K562 (cell line): ENCODE measurements around the gene ZNF627. TPM values are rescaled to one million over a fixed set of nuclear protein-coding genes. Genes with fewer than 3 reads are reported as not detected.

ENCODE experiments used
- ARID2 ChIP-seq: fragments of 450-650 bp; IDR thresholded peaks from 2 replicates; pipeline ENCODE4 v1.6.1; 2017; ENCODE audit warnings: antibody characterized with exemption, mild to moderate bottlenecking
- EP400 ChIP-seq: fragments of 450-650 bp; IDR thresholded peaks from 2 replicates; pipeline ENCODE4 v1.6.1; 2017; ENCODE audit warnings: antibody characterized with exemption, mild to moderate bottlenecking, moderate library complexity
- FOXK1 ChIP-seq: sonication (generic); formaldehyde crosslinking; IDR thresholded peaks from 2 replicates; pipeline ENCODE4 v1.8.0; 2022; ENCODE audit warnings: missing genetic modification reagents, mild to moderate bottlenecking, borderline replicate concordance
- FOXK2 ChIP-seq, 2 experiments: fragments of 450-650 bp; IDR thresholded peaks in 1 of 2; conservative IDR thresholded peaks in 1 of 2; 2 replicates each; pipeline ENCODE4 v1.6.1; 2016; ENCODE audit warnings: low read depth in 2 of 2, mild to moderate bottlenecking in 1 of 2
- GTF2E2 ChIP-seq: fragments of 200-800 bp; sonication (Bioruptor generic); IDR thresholded peaks from 2 replicates; pipeline ENCODE4 v1.6.1; 2016; ENCODE audit warnings: missing genetic modification characterization, missing compliant biosample characterization
- HNRNPH1 ChIP-seq: fragments of 200-400 bp; formaldehyde crosslinking; optimal IDR thresholded peaks from 2 replicates; pipeline ENCODE3; 2017; ENCODE audit warnings: low read depth, mild to moderate bottlenecking, low read length, moderate library complexity
- LARP7 ChIP-seq: fragments of 450-650 bp; IDR thresholded peaks from 2 replicates; pipeline ENCODE4 v1.6.1; 2016
- MAZ ChIP-seq, 2 experiments: fragments of 450-650 bp in 1 of 2; sonication (generic) in 1 of 2; formaldehyde crosslinking; IDR thresholded peaks in 1 of 2; conservative IDR thresholded peaks in 1 of 2; 2 replicates each; pipeline versions ENCODE4 v1.4.0 to v1.5.0; 2020; ENCODE audit warnings: mild to moderate bottlenecking in 1 of 2, missing genetic modification reagents in 1 of 2
- MBD2 ChIP-seq: sonication (generic); IDR thresholded peaks from 2 replicates; pipeline ENCODE4 v1.6.1; 2016; ENCODE audit warnings: low read depth, borderline replicate concordance
- MEF2A ChIP-seq: IDR thresholded peaks from 2 replicates; pipeline ENCODE4 v1.6.1; 2011; ENCODE audit warnings: low read depth, mild to moderate bottlenecking, low read length, moderate library complexity; ENCODE audit not compliant: control insufficient read depth
- NCOR1 ChIP-seq: fragments of 450-650 bp; IDR thresholded peaks from 2 replicates; pipeline ENCODE4 v1.6.1; 2016; ENCODE audit warnings: mild to moderate bottlenecking, moderate library complexity
- SRF ChIP-seq, 2 experiments: fragments of 250-450, 450-650 bp in 1 of 2; sonication (Bioruptor Pico) in 1 of 2; sonication (generic) in 1 of 2; formaldehyde crosslinking; IDR thresholded peaks; 2 replicates each; pipeline versions ENCODE4 v1.5.0 to v1.5.1; 2020 to 2022; ENCODE audit warnings: mild to moderate bottlenecking in 1 of 2, missing genetic modification reagents in 1 of 2
- ZBTB7A ChIP-seq: IDR thresholded peaks from 2 replicates; pipeline ENCODE4 v1.6.1; 2011; ENCODE audit warnings: low read depth, mild to moderate bottlenecking, low read length, moderate library complexity, borderline replicate concordance; ENCODE audit not compliant: control insufficient read depth
- ZHX1 ChIP-seq: fragments of 150-350 bp; conservative IDR thresholded peaks from 2 replicates; pipeline ENCODE4 v1.6.1; 2014; ENCODE audit warnings: low read length
- ZNF644 ChIP-seq: fragments of 200-800 bp; sonication (Bioruptor generic); IDR thresholded peaks from 2 replicates; pipeline ENCODE4 v1.6.1; 2016; ENCODE audit warnings: low read depth, missing genetic modification characterization, missing compliant biosample characterization
- polyA plus RNA-seq, 8 experiments: library from polyadenylated mRNA; depleted of rRNA in 4 of 8; stranded (reverse) in 5 of 8; unstranded in 3 of 8; fragments of >200 nt; fragmentation: Nextera tagmentation in 2 of 8; fragmentation: Illumina TruSeq in 1 of 8; extraction: Ambion mirVana in 2 of 8; extraction: Trizol in 1 of 8; gene quantifications; 2 replicates each; pipeline versions ENCODE4 v1.2.1 to v1.2.3, GENCODE V29; 2011 to 2014; ENCODE audit warnings: inconsistent platforms in 1 of 8, missing spikeins in 1 of 8
- total RNA-seq, 7 experiments: library from RNA; depleted of rRNA in 6 of 7; stranded (reverse); fragments of >200 nt in 6 of 7; fragmentation: Illumina TruSeq in 2 of 7; extraction: Trizol in 2 of 7; gene quantifications; 2 replicates each; pipeline versions ENCODE4 v1.2.1 to v1.2.3, GENCODE V29; 2011 to 2021; ENCODE audit warnings: low replicate concordance in 1 of 7
- TF ChIP-seq, protein P1 (sequence below), 2 experiments: IDR thresholded peaks; 2 replicates each; pipeline ENCODE4 v1.6.1; 2012; ENCODE audit warnings: improper control_type of control experiment in 2 of 2, low read depth in 2 of 2, low read length in 2 of 2, borderline replicate concordance in 1 of 2
- TF ChIP-seq, protein P2 (sequence below): fragments of 450-650 bp; IDR thresholded peaks from 2 replicates; pipeline ENCODE4 v1.6.1; 2017; ENCODE audit warnings: mild to moderate bottlenecking, moderate library complexity

Gene ZNF627
- total and polyA plus RNA-seq, 9 of the 15 experiments (the other 6 are each of a cell fraction or from before 2014, with no cell fraction given) = 6.4 to 19.9 (median 10.6) TPM

DNA sequence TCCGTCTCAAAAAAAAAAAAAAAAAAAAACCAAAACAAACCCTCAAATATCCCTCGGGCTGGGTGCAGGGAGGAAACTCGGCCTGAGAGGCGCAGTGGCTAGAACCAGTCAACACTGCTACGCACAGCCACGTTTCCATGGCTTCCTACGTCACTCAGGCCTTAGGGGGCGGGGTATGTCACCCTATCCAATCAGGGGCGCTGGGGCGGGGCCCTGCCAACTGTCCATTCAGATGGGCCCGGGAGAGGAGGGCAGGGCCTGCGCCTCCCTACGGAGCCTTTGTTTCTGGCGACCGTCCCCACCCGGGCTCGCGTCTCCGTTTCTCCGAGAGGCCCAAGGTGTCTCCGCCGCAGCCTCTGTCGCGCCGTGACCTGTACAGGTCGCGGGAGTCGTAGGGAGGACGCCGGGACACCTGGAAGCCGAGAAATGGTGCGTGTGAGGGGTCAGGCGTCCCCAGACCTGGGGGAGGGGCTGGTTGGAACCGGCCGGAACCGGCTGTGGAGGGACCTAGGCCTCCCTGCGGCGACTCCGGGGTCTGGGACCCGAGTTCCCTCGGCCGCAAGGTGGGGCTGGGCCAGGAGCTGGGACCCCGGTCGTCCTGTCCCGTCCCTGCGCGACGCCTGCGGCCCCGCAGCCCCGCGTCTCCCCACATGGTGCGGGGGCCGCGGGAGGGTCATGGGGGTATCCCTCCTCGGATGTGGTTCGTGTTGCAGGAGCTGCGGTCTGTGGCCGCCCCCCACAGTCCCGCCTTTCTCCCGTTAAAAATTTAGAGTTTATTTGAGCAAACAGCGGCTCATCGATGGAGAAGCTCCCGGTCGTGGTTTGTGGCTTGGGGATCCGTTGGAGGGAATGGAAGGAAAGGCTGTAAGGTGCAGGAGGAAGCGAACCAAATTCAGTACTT is at the start of gene ZNF627 (continued):
- TF ChIP-seq MEF2A = no peak
- peak; percentile 72 for TF ChIP-seq MBD2
- TF ChIP-seq NCOR1 = 0 out of 2 replicates have a peak, but pooled peaks have one; percentile 10
- TF ChIP-seq FOXK1 = no peak
- peak; percentile 78 to 90 for TF ChIP-seq MAZ (CRISPR knock-in tag; conservative IDR thresholded peaks at IDR 0.05 in 1 of 2, IDR thresholded peaks at IDR 0.05 in 1 of 2)
- TF ChIP-seq ZNF644 (tag) = no peak
- TF ChIP-seq, protein P1, sequence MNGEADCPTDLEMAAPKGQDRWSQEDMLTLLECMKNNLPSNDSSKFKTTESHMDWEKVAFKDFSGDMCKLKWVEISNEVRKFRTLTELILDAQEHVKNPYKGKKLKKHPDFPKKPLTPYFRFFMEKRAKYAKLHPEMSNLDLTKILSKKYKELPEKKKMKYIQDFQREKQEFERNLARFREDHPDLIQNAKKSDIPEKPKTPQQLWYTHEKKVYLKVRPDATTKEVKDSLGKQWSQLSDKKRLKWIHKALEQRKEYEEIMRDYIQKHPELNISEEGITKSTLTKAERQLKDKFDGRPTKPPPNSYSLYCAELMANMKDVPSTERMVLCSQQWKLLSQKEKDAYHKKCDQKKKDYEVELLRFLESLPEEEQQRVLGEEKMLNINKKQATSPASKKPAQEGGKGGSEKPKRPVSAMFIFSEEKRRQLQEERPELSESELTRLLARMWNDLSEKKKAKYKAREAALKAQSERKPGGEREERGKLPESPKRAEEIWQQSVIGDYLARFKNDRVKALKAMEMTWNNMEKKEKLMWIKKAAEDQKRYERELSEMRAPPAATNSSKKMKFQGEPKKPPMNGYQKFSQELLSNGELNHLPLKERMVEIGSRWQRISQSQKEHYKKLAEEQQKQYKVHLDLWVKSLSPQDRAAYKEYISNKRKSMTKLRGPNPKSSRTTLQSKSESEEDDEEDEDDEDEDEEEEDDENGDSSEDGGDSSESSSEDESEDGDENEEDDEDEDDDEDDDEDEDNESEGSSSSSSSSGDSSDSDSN (IDR thresholded peaks at IDR 0.05; ENCODE audit: borderline replicate concordance in 1 of 2, low read depth in 2 of 2, low read length in 2 of 2) = peak in 1 of 2 experiments; percentile 24; a peak in 1 of 4 replicates
- TF ChIP-seq SRF (CRISPR knock-in tag; IDR thresholded peaks at IDR 0.05) = peak in 1 of 2 experiments; percentile 18; a peak in 1 of 4 replicates
- TF ChIP-seq, protein P2, sequence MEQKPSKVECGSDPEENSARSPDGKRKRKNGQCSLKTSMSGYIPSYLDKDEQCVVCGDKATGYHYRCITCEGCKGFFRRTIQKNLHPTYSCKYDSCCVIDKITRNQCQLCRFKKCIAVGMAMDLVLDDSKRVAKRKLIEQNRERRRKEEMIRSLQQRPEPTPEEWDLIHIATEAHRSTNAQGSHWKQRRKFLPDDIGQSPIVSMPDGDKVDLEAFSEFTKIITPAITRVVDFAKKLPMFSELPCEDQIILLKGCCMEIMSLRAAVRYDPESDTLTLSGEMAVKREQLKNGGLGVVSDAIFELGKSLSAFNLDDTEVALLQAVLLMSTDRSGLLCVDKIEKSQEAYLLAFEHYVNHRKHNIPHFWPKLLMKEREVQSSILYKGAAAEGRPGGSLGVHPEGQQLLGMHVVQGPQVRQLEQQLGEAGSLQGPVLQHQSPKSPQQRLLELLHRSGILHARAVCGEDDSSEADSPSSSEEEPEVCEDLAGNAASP = no peak
- peak; percentile 39; the same call in 1 of the 2 replicates for TF ChIP-seq ZHX1
- TF ChIP-seq ZBTB7A = peak; percentile 91
- TF ChIP-seq LARP7 = peak; percentile 77; the same call in 1 of the 2 replicates
- peak; percentile 96 for TF ChIP-seq EP400
- no peak for TF ChIP-seq HNRNPH1
- 0 out of 2 replicates have a peak, but pooled peaks have one; percentile 10 for TF ChIP-seq ARID2
- TF ChIP-seq GTF2E2 (tag) = peak; percentile 92
- peak; percentile 86 for TF ChIP-seq FOXK2 (conservative IDR thresholded peaks at IDR 0.05 in 1 of 2, IDR thresholded peaks at IDR 0.05 in 1 of 2; ENCODE audit: low read depth in 2 of 2)
